ENCODE measurements around the gene TBC1D2B.

Gene TBC1D2B

GRCh38 chr15:78037328-78037727, 40.2 kb downstream of the TBC1D2B start:
- H3K4me3 ChIP-seq (ENCODE audit: low read depth, low read length), result no peak overlapping the region
- in situ Hi-C loops (cut with HindIII; ENCODE audit: low sequenced_read_pairs), result no loop called here
- DNase-seq (ENCODE audit: low read depth), result no peak
- no peak for TF ChIP-seq CTCF (IDR thresholded peaks at IDR 0.05; ENCODE audit: low read depth, low read length, missing control alignments)

DNA sequence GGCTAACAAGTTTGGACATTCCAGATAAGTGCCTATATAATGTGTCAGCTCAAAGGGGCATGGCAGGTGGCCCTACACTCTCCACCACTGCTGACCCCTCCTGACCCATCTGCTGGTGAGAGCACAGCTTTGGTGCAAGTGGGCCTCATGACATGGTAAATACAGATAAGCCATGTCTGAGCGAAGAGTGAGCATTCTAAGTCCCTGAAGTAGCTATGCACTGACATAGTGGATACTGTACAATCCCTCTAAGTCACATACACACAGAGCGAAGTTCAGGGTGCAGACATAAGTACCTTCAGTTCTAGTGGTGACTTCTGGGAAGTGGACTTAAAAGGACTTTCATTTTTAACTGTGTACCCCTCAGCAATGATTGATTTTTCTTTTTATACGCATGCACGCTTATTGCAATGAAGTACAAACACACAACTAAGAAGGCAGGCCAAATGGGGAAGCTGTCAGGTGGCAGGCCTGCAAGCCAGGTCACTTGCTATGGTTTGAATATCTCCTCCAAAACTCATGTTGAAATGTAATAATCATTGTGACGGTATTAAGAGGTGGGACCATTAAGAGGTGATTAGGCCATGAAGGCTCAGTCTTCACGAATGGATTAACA, 41.5 kb downstream of the TBC1D2B start:
- TF ChIP-seq CTCF (IDR thresholded peaks at IDR 0.05; ENCODE audit: low read depth, low read length, missing control alignments), result no peak
- no peak overlapping the region for H3K4me3 ChIP-seq (ENCODE audit: low read depth, low read length)
- DNase-seq (ENCODE audit: low read depth), result no peak
- in situ Hi-C loops (cut with HindIII; ENCODE audit: low sequenced_read_pairs), result no loop called here

GRCh38 chr15:78035321-78035751, 42.2 kb downstream of the TBC1D2B start:
- no peak for TF ChIP-seq CTCF (IDR thresholded peaks at IDR 0.05; ENCODE audit: low read depth, low read length, missing control alignments)

GRCh38 chr15:78034495-78035191, 42.9 kb downstream of the TBC1D2B start:
- in situ Hi-C loops (cut with HindIII; ENCODE audit: low sequenced_read_pairs), result no loop called here
- no peak for TF ChIP-seq CTCF (IDR thresholded peaks at IDR 0.05; ENCODE audit: low read depth, low read length, missing control alignments)
- DNase-seq (ENCODE audit: low read depth), result no peak
- no peak overlapping the region for H3K4me3 ChIP-seq (ENCODE audit: low read depth, low read length)

More at GRCh38 chr15:78035321-78035751, 42.2 kb downstream of the TBC1D2B start:
- DNase-seq (ENCODE audit: low read depth), result no peak
- H3K4me3 ChIP-seq (ENCODE audit: low read depth, low read length), result no peak overlapping the region
- in situ Hi-C loops (cut with HindIII; ENCODE audit: low sequenced_read_pairs), result no loop called here

- DNase-seq (ENCODE audit: low read depth), result no peak
- in situ Hi-C loops (cut with HindIII; ENCODE audit: low sequenced_read_pairs), result no loop called here
- no peak for TF ChIP-seq CTCF (IDR thresholded peaks at IDR 0.05; ENCODE audit: low read depth, low read length, missing control alignments)
- H3K4me3 ChIP-seq (ENCODE audit: low read depth, low read length), result no peak overlapping the region
Observed at GRCh38 chr15:78033864-78034263, 43.6 kb downstream of the TBC1D2B start.

- no peak for TF ChIP-seq CTCF (IDR thresholded peaks at IDR 0.05; ENCODE audit: low read depth, low read length, missing control alignments)
- H3K4me3 ChIP-seq (ENCODE audit: low read depth, low read length), result no peak overlapping the region
- DNase-seq (ENCODE audit: low read depth), result no peak
- in situ Hi-C loops (cut with HindIII; ENCODE audit: low sequenced_read_pairs), result no loop called here
Observed at GRCh38 chr15:78032671-78033070, 44.8 kb downstream of the TBC1D2B start.
